Esophagus muscularis mucosa (tissue), 3 donors: ENCODE results near the gene CTU1.

ENCODE experiments used
- CTCF ChIP-seq, 3 experiments: fragments of 200-600 bp in 2 of 3; fragments of 450-650 bp in 1 of 3; sonication (generic) in 2 of 3; IDR thresholded peaks; one replicate each; pipeline ENCODE4 v1.5.1; 2017 to 2019; ENCODE audit warnings: antibody characterized with exemption in 3 of 3, mild to moderate bottlenecking in 2 of 3, moderate library complexity in 1 of 3
- POLR2A ChIP-seq: fragments of 450-650 bp; IDR thresholded peaks from one replicate; pipeline ENCODE4 v1.6.1; 2017; ENCODE audit warnings: antibody characterized with exemption, moderate library complexity, mild to moderate bottlenecking, low read depth
- POLR2AphosphoS5 ChIP-seq, 2 donors: sonication (generic); formaldehyde crosslinking; IDR thresholded peaks; one replicate each; pipeline ENCODE4 v1.6.1; 2017; ENCODE audit warnings: antibody characterized with exemption in 2 of 2

GRCh38 chr19:51139299-51140014 is 31.2 kb upstream of the CTU1 start:
- no peak for TF ChIP-seq CTCF (IDR thresholded peaks at IDR 0.05)
- no peak for TF ChIP-seq POLR2A
- TF ChIP-seq POLR2AphosphoS5 (IDR thresholded peaks at IDR 0.05): no peak
